Right atrium auricular region (tissue), 2 donors: ENCODE data around the gene BANP. TPM values are rescaled to one million over a fixed set of nuclear protein-coding genes. Genes with fewer than 3 reads are reported as not detected.
"Not testable (repeated sequence)": the region's sequence is repeated elsewhere in the genome, so short reads cannot be mapped to it uniquely, and the experiment has no call there.

Source experiments
- DNase-seq: peaks from one replicate; pipeline ENCODE4 v3.0.0-alpha.2; 2019; ENCODE audit warnings: low spot score
- H3K27ac ChIP-seq, 2 donors: fragments of 200-600 bp; sonication (generic); 1 replicate in 1 of 2; 2 replicates in 1 of 2; pipeline ENCODE4 v1.5.1; 2016 to 2019
- H3K27me3 ChIP-seq, 2 donors: fragments of 200-600 bp; sonication (generic); one replicate each; pipeline versions ENCODE4 v1.5.1 to v1.6.0; 2017 to 2019
- H3K36me3 ChIP-seq: fragments of 200-600 bp; sonication (generic); one replicate; pipeline ENCODE4 v1.5.1; 2016
- H3K4me1 ChIP-seq, 2 donors: fragments of 200-600 bp; sonication (generic); one replicate each; pipeline versions ENCODE4 v1.5.1 to v1.6.0; 2017 to 2019
- H3K4me3 ChIP-seq, 2 donors: fragments of 200-600 bp; sonication (generic); 1 replicate in 1 of 2; 2 replicates in 1 of 2; pipeline ENCODE4 v1.5.1; 2017 to 2019; ENCODE audit warnings: mild to moderate bottlenecking in 1 of 2, moderate library complexity in 1 of 2
- H3K9me3 ChIP-seq, 2 donors: fragments of 200-600 bp; sonication (generic); one replicate each; pipeline ENCODE4 v1.5.1; 2019
- CTCF ChIP-seq, 2 donors: fragments of 200-600 bp; sonication (generic); IDR thresholded peaks; one replicate each; pipeline ENCODE4 v1.5.1; 2019; ENCODE audit warnings: antibody characterized with exemption in 2 of 2
- total RNA-seq, 2 donors: library from RNA; depleted of rRNA; stranded (reverse); fragments of >200 nt; gene quantifications; one replicate each; pipeline ENCODE4 v1.1.0, GENCODE V29; 2016

Gene BANP
- total RNA-seq, 2 donors from 2014 or later, result 10.4 to 14.4 TPM

GRCh38 chr16:87996962-87997880 lies 46.0 kb downstream of the BANP start:
- Histone ChIP-seq H3K4me3 (no peak overlapping the region), H3K27ac (no peak overlapping the region), H3K9me3 (no peaks in the 10 kb centered on the region), H3K4me1 (no peaks in the 10 kb centered on the region), H3K36me3 (peaks cover 4% of the 10 kb centered on the region), H3K27me3 (no peaks in the 10 kb centered on the region)
- DNase-seq, result no peak
- no peak for TF ChIP-seq CTCF (IDR thresholded peaks at IDR 0.05)

GRCh38 chr16:87998184-87998793 lies 47.1 kb downstream of the BANP start:
- DNase-seq, H3K27me3 ChIP-seq, H3K9me3 ChIP-seq, H3K4me3 ChIP-seq, H3K36me3 ChIP-seq, H3K27ac ChIP-seq, H3K4me1 ChIP-seq: not testable (repeated sequence)

- not testable (repeated sequence) for H3K27ac ChIP-seq, DNase-seq, H3K9me3 ChIP-seq, H3K4me3 ChIP-seq, H3K36me3 ChIP-seq, H3K27me3 ChIP-seq, H3K4me1 ChIP-seq
These were observed 47.8 kb downstream of the BANP start for GRCh38 chr16:87998992-87999391.

GRCh38 chr16:88002211-88002610 lies 51.0 kb downstream of the BANP start:
- H3K27me3 ChIP-seq, result no peaks in the 10 kb centered on the region
- H3K36me3 ChIP-seq, result peaks cover 21% of the 10 kb centered on the region

GRCh38 chr16:88002749-88003148 lies 51.5 kb downstream of the BANP start:
- DNase-seq, result no peak
- Histone ChIP-seq H3K27ac (no peak overlapping the region), H3K36me3 (peaks cover 23% of the 10 kb centered on the region), H3K4me3 (no peak overlapping the region), H3K9me3 (no peaks in the 10 kb centered on the region), H3K27me3 (no peaks in the 10 kb centered on the region), H3K4me1 (no peaks in the 10 kb centered on the region)
- no peak for TF ChIP-seq CTCF (IDR thresholded peaks at IDR 0.05)

More at GRCh38 chr16:88002211-88002610, 51.0 kb downstream of the BANP start:
- H3K4me1 ChIP-seq, result no peaks in the 10 kb centered on the region
- H3K9me3 ChIP-seq, result no peaks in the 10 kb centered on the region
- H3K4me3 ChIP-seq, result no peak overlapping the region
- DNase-seq, result no peak
- TF ChIP-seq CTCF (IDR thresholded peaks at IDR 0.05), result no peak
- H3K27ac ChIP-seq, result no peak overlapping the region

GRCh38 chr16:88003316-88003715 lies 52.1 kb downstream of the BANP start:
- H3K36me3 ChIP-seq, result peaks cover 28% of the 10 kb centered on the region
- no peaks in the 10 kb centered on the region for H3K27me3 ChIP-seq
- TF ChIP-seq CTCF (IDR thresholded peaks at IDR 0.05), result no peak
- no peak overlapping the region for H3K27ac ChIP-seq
- H3K4me1 ChIP-seq, result no peaks in the 10 kb centered on the region
- DNase-seq, result no peak
- H3K4me3 ChIP-seq, result no peak overlapping the region
- no peaks in the 10 kb centered on the region for H3K9me3 ChIP-seq
